ENCODE data around the gene FSIP1.

GRCh38 chr15:39589815-39590644 is 192.6 kb downstream of the FSIP1 start:
- TF ChIP-seq CTCF (IDR thresholded peaks at IDR 0.05): no peak
- TF ChIP-seq MYBL2 (CRISPR knock-in tag; IDR thresholded peaks at IDR 0.05): no peak
- TF ChIP-seq E2F1 (CRISPR knock-in tag; IDR thresholded peaks at IDR 0.05): no peak
- TF ChIP-seq JAZF1 (CRISPR knock-in tag; IDR thresholded peaks at IDR 0.05): no peak
- TF ChIP-seq MLX (CRISPR knock-in tag; IDR thresholded peaks at IDR 0.05): no peak
- TF ChIP-seq IRF2 (CRISPR knock-in tag; IDR thresholded peaks at IDR 0.05; ENCODE audit: borderline replicate concordance, low read depth): no peak
- TF ChIP-seq IRF1 (CRISPR knock-in tag; IDR thresholded peaks at IDR 0.05): no peak
